ENCODE results near the gene POFUT2.

Gene POFUT2

GRCh38 chr21:45262041-45262581 is 25.6 kb downstream of the POFUT2 start:
- DNase-seq (ENCODE audit: low spot score): no peak

GRCh38 chr21:45261093-45261492 is 26.6 kb downstream of the POFUT2 start:
- no peak for DNase-seq (ENCODE audit: low spot score)

GRCh38 chr21:45260191-45260825 is 27.4 kb downstream of the POFUT2 start:
- no peak for DNase-seq (ENCODE audit: low spot score)

GRCh38 chr21:45259206-45259840 is 28.4 kb downstream of the POFUT2 start:
- no peak for DNase-seq (ENCODE audit: low spot score)

- DNase-seq (ENCODE audit: low spot score): no peak
These were observed 29.2 kb downstream of the POFUT2 start for GRCh38 chr21:45258466-45258865.

GRCh38 chr21:45257673-45258341 is 29.9 kb downstream of the POFUT2 start:
- no peak for DNase-seq (ENCODE audit: low spot score)

- DNase-seq (ENCODE audit: low spot score): no peak
These were observed 30.6 kb downstream of the POFUT2 start for GRCh38 chr21:45256912-45257672.

GRCh38 chr21:45256021-45256911 is 31.4 kb downstream of the POFUT2 start:
- DNase-seq (ENCODE audit: low spot score): no peak

- no peak for DNase-seq (ENCODE audit: low spot score)
These were observed 32.2 kb downstream of the POFUT2 start for GRCh38 chr21:45255381-45256020.

- no peak for DNase-seq (ENCODE audit: low spot score)
These were observed 33.2 kb downstream of the POFUT2 start for GRCh38 chr21:45254460-45254930.

- no peak for DNase-seq (ENCODE audit: low spot score)
These were observed 33.8 kb downstream of the POFUT2 start for GRCh38 chr21:45253633-45254459.

GRCh38 chr21:45253180-45253579 is 34.5 kb downstream of the POFUT2 start:
- no peak for DNase-seq (ENCODE audit: low spot score)

GRCh38 chr21:45252448-45252925 is 35.2 kb downstream of the POFUT2 start:
- DNase-seq (ENCODE audit: low spot score): no peak

- DNase-seq (ENCODE audit: low spot score): no peak
These were observed 35.9 kb downstream of the POFUT2 start for GRCh38 chr21:45251635-45252447.

- no peak for DNase-seq (ENCODE audit: low spot score)
These were observed 36.6 kb downstream of the POFUT2 start for GRCh38 chr21:45250914-45251634.

- DNase-seq (ENCODE audit: low spot score): no peak
These were observed 37.4 kb downstream of the POFUT2 start for GRCh38 chr21:45250272-45250671.

- DNase-seq (ENCODE audit: low spot score): no peak
These were observed 38.1 kb downstream of the POFUT2 start for GRCh38 chr21:45249626-45250025.

GRCh38 chr21:45248893-45249381 is 38.8 kb downstream of the POFUT2 start:
- DNase-seq (ENCODE audit: low spot score): no peak

Measured in CD4-positive, alpha-beta T cell treated with Interleukin-6 at 100 ng/mL for 8 hours (primary cell).